OCI-LY1 (cell line): ENCODE results near the gene CTSE.

Experiments used
- H2AFZ ChIP-seq: fragments of 200-600 bp; sonication (generic), shearing (Covaris generic); 2 replicates; pipeline ENCODE4 v1.6.0; 2014; ENCODE audit warnings: antibody characterized with exemption, mild to moderate bottlenecking, low read length
- H3F3A ChIP-seq: fragments of 200-600 bp; sonication (generic), shearing (Covaris generic); 2 replicates; pipeline ENCODE4 v1.6.0; 2014; ENCODE audit warnings: mild to moderate bottlenecking, antibody characterized with exemption, low read length, moderate library complexity; ENCODE audit not compliant: insufficient read depth
- H3K27ac ChIP-seq: fragments of 200-600 bp; sonication (generic); 2 replicates; pipeline ENCODE4 v1.5.1; 2014; ENCODE audit warnings: low read length, mixed run types, mild to moderate bottlenecking, low read depth; ENCODE audit not compliant: poor library complexity, severe bottlenecking
- H3K27me3 ChIP-seq: fragments of 200-600 bp; sonication (generic); 2 replicates; pipeline ENCODE4 v1.6.0; 2014; ENCODE audit warnings: antibody characterized with exemption, mild to moderate bottlenecking, low read length, moderate library complexity; ENCODE audit not compliant: insufficient read depth
- H3K36me3 ChIP-seq: fragments of 200-600 bp; sonication (generic); 2 replicates; pipeline ENCODE4 v1.6.1; 2014; ENCODE audit warnings: mild to moderate bottlenecking, antibody characterized with exemption, low read length, moderate library complexity, mixed read lengths; ENCODE audit not compliant: insufficient read depth
- H3K4me1 ChIP-seq: fragments of 200-600 bp; sonication (generic); 2 replicates; pipeline ENCODE4 v1.5.1; 2014; ENCODE audit warnings: mild to moderate bottlenecking, low read length, moderate library complexity; ENCODE audit not compliant: insufficient read depth, severe bottlenecking
- H3K4me2 ChIP-seq: fragments of 200-600 bp; sonication (generic), shearing (Covaris generic); 2 replicates; pipeline ENCODE4 v1.6.1; 2014; ENCODE audit warnings: low read length
- H3K4me3 ChIP-seq: fragments of 200-600 bp; sonication (generic); 2 replicates; pipeline ENCODE4 v1.5.1; 2014; ENCODE audit warnings: low read length, low read depth, mild to moderate bottlenecking, mixed read lengths; ENCODE audit not compliant: poor library complexity, severe bottlenecking
- H3K79me2 ChIP-seq: fragments of 200-600 bp; shearing (Covaris generic); 2 replicates; pipeline ENCODE4 v1.6.1; 2016; ENCODE audit warnings: mixed run types, low read length, mixed read lengths; ENCODE audit not compliant: insufficient read depth
- H3K9ac ChIP-seq: fragments of 200-600 bp; sonication (generic), shearing (Covaris generic); 2 replicates; pipeline ENCODE4 v1.6.1; 2014; ENCODE audit warnings: mild to moderate bottlenecking, low read length, mixed read lengths
- H3K9me2 ChIP-seq: fragments of 200-600 bp; sonication (generic), shearing (Covaris generic); 2 replicates; pipeline ENCODE4 v1.6.1; 2014; ENCODE audit warnings: low read depth, mild to moderate bottlenecking, low read length, mixed read lengths
- H3K9me3 ChIP-seq: fragments of 200-600 bp; shearing (Covaris generic); 2 replicates; pipeline ENCODE4 v1.6.1; 2014; ENCODE audit warnings: low read length, mixed read lengths
- H4K20me1 ChIP-seq: fragments of 200-600 bp; sonication (generic), shearing (Covaris generic); 2 replicates; pipeline ENCODE4 v1.6.0; 2016; ENCODE audit warnings: mild to moderate bottlenecking, low read length; ENCODE audit not compliant: insufficient read depth
- CTCF ChIP-seq: fragments of 200-600 bp; sonication (generic), shearing (Covaris generic); IDR thresholded peaks from 2 replicates; pipeline ENCODE4 v1.5.1; 2017; ENCODE audit warnings: mild to moderate bottlenecking, antibody characterized with exemption, low read length, moderate library complexity, mixed read lengths
- EZH2 ChIP-seq: fragments of 200-600 bp; sonication (generic), shearing (Covaris generic); IDR thresholded peaks from 2 replicates; pipeline ENCODE4 v1.8.0; 2017; ENCODE audit warnings: borderline replicate concordance, mixed run types, mild to moderate bottlenecking, antibody characterized with exemption, low read length, moderate library complexity, mixed read lengths

The CTSE gene

DNA sequence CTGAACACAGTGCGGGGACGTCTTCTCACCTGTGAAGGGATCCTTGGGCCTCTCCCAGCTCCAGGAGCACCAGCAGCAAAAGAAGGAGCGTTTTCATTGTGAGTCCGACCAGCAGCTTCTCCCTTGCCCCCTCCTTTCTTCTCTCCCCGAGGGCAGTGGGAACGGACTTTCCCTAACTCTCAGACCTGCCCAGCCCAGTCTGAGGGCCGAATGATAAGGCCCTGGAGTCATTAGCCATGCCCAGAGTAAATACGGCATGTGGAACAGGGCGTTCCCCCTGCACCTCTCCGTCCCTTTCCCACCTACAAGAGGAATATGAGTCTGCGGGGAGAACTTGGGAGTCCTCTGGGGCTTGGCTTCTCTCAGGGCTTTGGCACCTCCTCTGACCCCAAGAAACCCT lies at the start of gene CTSE:
Gene CTSE (minus strand): TSS at position 201 of the 400 bp plus-strand sequence. CDS start 104 bp downstream, at position 97.
- H4K20me1 ChIP-seq = no peaks in the 10 kb centered on the region
- H3F3A ChIP-seq = no peaks in the 10 kb centered on the region
- no peaks in the 10 kb centered on the region for H3K9me3 ChIP-seq
- no peak within 1 kb of the TSS for H2AFZ ChIP-seq
- H3K36me3 ChIP-seq = no peaks in the 10 kb centered on the region
- no peak for TF ChIP-seq CTCF
- TF ChIP-seq EZH2 = no peak
- no peak within 1 kb of the TSS for H3K4me3 ChIP-seq
- no peaks in the 10 kb centered on the region for H3K9me2 ChIP-seq
- H3K27ac ChIP-seq = no peak within 1 kb of the TSS
- no peaks in the 10 kb centered on the region for H3K79me2 ChIP-seq
- H3K4me1 ChIP-seq = no peaks in the 10 kb centered on the region
- H3K9ac ChIP-seq = no peak within 1 kb of the TSS
- no peaks in the 10 kb centered on the region for H3K27me3 ChIP-seq
- H3K4me2 ChIP-seq = no peak within 1 kb of the TSS

DNA sequence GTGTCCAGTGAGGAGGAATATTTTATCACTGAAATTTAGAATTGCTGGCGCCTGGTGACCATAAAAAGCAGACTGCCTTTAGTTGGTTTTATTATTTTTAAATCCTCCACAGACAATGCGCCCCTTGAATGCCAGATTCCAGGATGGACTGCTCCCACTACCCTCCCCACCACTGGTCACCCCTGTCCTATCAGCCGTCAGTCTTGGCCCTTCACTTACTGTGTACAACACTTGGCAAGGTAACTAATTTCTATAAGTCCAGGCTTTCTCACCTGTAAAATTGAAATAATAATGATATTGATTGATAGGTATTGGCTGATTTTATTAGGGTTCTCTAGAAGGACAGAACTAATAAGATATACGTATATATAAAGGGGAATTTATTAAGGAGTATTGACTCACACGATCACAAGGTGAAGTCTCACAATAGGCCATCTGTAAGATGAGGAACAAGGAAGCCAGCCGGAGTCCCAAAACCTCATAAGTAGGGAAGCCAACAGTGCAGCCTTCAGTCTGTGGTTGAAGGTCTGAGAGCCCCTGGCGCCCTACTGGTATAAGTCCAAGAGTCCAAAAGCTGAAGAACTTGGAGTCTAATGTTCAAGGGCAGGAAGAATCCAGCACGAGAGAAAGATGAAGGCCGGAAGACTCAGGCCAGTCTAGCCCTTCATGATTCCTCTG lies 47.1 kb upstream of the CTSE start:
- H3K9me3 ChIP-seq = no peaks in the 10 kb centered on the region
- H3K79me2 ChIP-seq = no peaks in the 10 kb centered on the region
- TF ChIP-seq EZH2 (no peak), CTCF (no peak)
- no peak overlapping the region for H2AFZ ChIP-seq
- H3K4me1 ChIP-seq = peaks cover 14% of the 10 kb centered on the region
- no peaks in the 10 kb centered on the region for H4K20me1 ChIP-seq
- H3K27me3 ChIP-seq = no peaks in the 10 kb centered on the region
- no peaks in the 10 kb centered on the region for H3K9me2 ChIP-seq
- no peaks in the 10 kb centered on the region for H3F3A ChIP-seq
- H3K9ac ChIP-seq = no peak overlapping the region
- no peak overlapping the region for H3K27ac ChIP-seq
- no peak overlapping the region for H3K4me3 ChIP-seq
- no peaks in the 10 kb centered on the region for H3K36me3 ChIP-seq
- H3K4me2 ChIP-seq = no peak overlapping the region

- Histone ChIP-seq H3K79me2 (no peaks in the 10 kb centered on the region), H4K20me1 (no peaks in the 10 kb centered on the region), H3K4me2 (no peak overlapping the region), H3K9me3 (no peaks in the 10 kb centered on the region), H3F3A (no peaks in the 10 kb centered on the region), H3K36me3 (no peaks in the 10 kb centered on the region), H3K9ac (no peak overlapping the region), H3K4me1 (peaks cover 14% of the 10 kb centered on the region), H3K4me3 (no peak overlapping the region), H3K27me3 (no peaks in the 10 kb centered on the region), H3K9me2 (no peaks in the 10 kb centered on the region), H3K27ac (no peak overlapping the region), H2AFZ (no peak overlapping the region)
- TF ChIP-seq CTCF = no peak
- TF ChIP-seq EZH2 = no peak
Measured at GRCh38 chr1:206068314-206068713, 44.6 kb upstream of the CTSE start.
